Liver (tissue), 9 donors: ENCODE results near the gene DCAF4. TPM values are rescaled to one million over a fixed set of nuclear protein-coding genes. Genes with fewer than 3 reads are reported as not detected.

Source experiments
- DNase-seq: peaks from one replicate; pipeline ENCODE4 v3.0.0-alpha.2; 2017; ENCODE audit warnings: low spot score
- H3K27ac ChIP-seq, 2 donors: one replicate each; pipeline ENCODE4 v1.7.0; 2013; ENCODE audit warnings: inconsistent platforms in 2 of 2, low read length in 2 of 2, control low read depth in 1 of 2, low read depth in 1 of 2, mild to moderate bottlenecking in 1 of 2
- H3K27me3 ChIP-seq, 4 donors: one replicate each; pipeline versions ENCODE4 v1.6.1 to v1.7.0; 2013; ENCODE audit warnings: low read length in 3 of 4, inconsistent platforms in 1 of 4, mild to moderate bottlenecking in 1 of 4, moderate library complexity in 1 of 4; ENCODE audit not compliant: control insufficient read depth in 4 of 4, insufficient read depth in 4 of 4
- H3K36me3 ChIP-seq, 4 donors: one replicate each; pipeline versions ENCODE4 v1.6.1 to v1.7.0; 2013; ENCODE audit warnings: low read length in 3 of 4, mild to moderate bottlenecking in 3 of 4, low read depth in 1 of 4, moderate library complexity in 1 of 4; ENCODE audit not compliant: control insufficient read depth in 4 of 4, insufficient read depth in 3 of 4
- H3K4me1 ChIP-seq, 4 donors: one replicate each; pipeline versions ENCODE4 v1.6.1 to v1.7.0; 2013; ENCODE audit warnings: low read length in 3 of 4, mild to moderate bottlenecking in 3 of 4, moderate library complexity in 1 of 4; ENCODE audit not compliant: control insufficient read depth in 4 of 4, insufficient read depth in 4 of 4
- H3K4me3 ChIP-seq, 3 donors: one replicate each; pipeline versions ENCODE4 v1.6.1 to v1.7.0; 2013; ENCODE audit warnings: low read length in 3 of 3, control low read depth in 1 of 3, low read depth in 1 of 3, mild to moderate bottlenecking in 1 of 3
- H3K9ac ChIP-seq, 2 donors: one replicate each; pipeline ENCODE4 v1.7.0; 2013; ENCODE audit warnings: low read length in 2 of 2, mild to moderate bottlenecking in 2 of 2, moderate library complexity in 2 of 2, control low read depth in 1 of 2, low read depth in 1 of 2
- H3K9me3 ChIP-seq, 4 donors: one replicate each; pipeline versions ENCODE4 v1.6.1 to v1.7.0; 2013; ENCODE audit warnings: low read length in 3 of 4; ENCODE audit not compliant: control insufficient read depth in 4 of 4
- FOXA2 ChIP-seq: IDR thresholded peaks from 2 replicates; pipeline ENCODE4 v1.6.1; 2016; ENCODE audit warnings: antibody characterized with exemption
- NR2F2 ChIP-seq: IDR thresholded peaks from 2 replicates; pipeline ENCODE4 v1.6.1; 2016; ENCODE audit warnings: antibody characterized with exemption
- SP1 ChIP-seq: IDR thresholded peaks from 2 replicates; pipeline ENCODE4 v1.6.1; 2018; ENCODE audit warnings: antibody characterized with exemption, mild to moderate bottlenecking
- TAF1 ChIP-seq: conservative IDR thresholded peaks from 2 replicates; pipeline ENCODE4 v1.6.1; 2016; ENCODE audit warnings: antibody characterized with exemption, mild to moderate bottlenecking
- WGBS: extraction: QIAGEN DNeasy Blood & Tissue Kit; methylation state at CpG from one replicate; pipeline ENCODE4 v1.1.7; 2013; 5-methylcytosine and 5-hydroxymethylcytosine counted together
- polyA plus RNA-seq, 2 donors: library from polyadenylated mRNA; stranded (reverse) in 1 of 2; unstranded in 1 of 2; fragments of 200-250 nt in 1 of 2; fragments of >200 nt in 1 of 2; fragmentation: Nextera tagmentation in 1 of 2; extraction: Ambion mirVana in 1 of 2; gene quantifications; one replicate each; pipeline versions ENCODE4 v1.2.1 to v1.2.3, GENCODE V29; 2013 to 2015
- total RNA-seq, 2 donors: library from RNA; depleted of rRNA; stranded (reverse); fragments of >200 nt; gene quantifications; one replicate each; pipeline ENCODE4 v1.2.3, GENCODE V29; 2014
- TF ChIP-seq, protein P1 (sequence below): IDR thresholded peaks from 2 replicates; pipeline ENCODE4 v1.6.1; 2016; ENCODE audit warnings: antibody characterized with exemption
- donor health status: healthy.
- donor health status: healthy.
- donor health status: healthy.
- donor health status: healthy.
- donor health status: healthy.

Gene DCAF4
- total and polyA plus RNA-seq, 4 donors = 3.5 to 11.0 (median 6.1) TPM

DNA sequence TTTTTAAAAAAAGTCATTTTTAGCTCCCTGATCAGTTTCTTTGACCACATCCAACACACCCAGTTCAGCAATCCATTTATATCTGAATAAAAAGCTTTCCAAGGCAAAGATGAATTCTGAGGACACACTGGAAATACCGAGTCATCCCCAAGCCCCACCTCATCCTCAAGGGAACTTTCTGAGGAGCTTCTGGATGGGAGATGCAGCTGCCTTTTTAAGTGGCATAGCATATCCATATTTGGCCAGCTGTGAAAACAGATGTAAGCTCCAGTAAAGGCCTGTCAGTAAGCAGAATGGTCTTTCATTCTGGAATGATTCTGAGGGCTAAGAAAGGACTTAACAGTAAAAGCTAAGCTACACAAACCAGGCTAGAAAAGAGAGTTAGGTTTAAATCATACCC is 82.2 kb downstream of the DCAF4 start:
- no peak for DNase-seq
- Histone ChIP-seq H3K4me1 (peaks cover 0 to 7% (median 5%) of the 10 kb centered on the region in 4 donors), H3K27ac (no peak overlapping the region), H3K4me3 (no peak overlapping the region), H3K36me3 (peaks cover 0 to 12% (median 5%) of the 10 kb centered on the region in 4 donors), H3K27me3 (no peaks in the 10 kb centered on the region), H3K9ac (no peak overlapping the region), H3K9me3 (no peaks in the 10 kb centered on the region)
- TF ChIP-seq TAF1 (no peak), SP1 (no peak), NR2F2 (no peak), FOXA2 (no peak)
- TF ChIP-seq, protein P1, sequence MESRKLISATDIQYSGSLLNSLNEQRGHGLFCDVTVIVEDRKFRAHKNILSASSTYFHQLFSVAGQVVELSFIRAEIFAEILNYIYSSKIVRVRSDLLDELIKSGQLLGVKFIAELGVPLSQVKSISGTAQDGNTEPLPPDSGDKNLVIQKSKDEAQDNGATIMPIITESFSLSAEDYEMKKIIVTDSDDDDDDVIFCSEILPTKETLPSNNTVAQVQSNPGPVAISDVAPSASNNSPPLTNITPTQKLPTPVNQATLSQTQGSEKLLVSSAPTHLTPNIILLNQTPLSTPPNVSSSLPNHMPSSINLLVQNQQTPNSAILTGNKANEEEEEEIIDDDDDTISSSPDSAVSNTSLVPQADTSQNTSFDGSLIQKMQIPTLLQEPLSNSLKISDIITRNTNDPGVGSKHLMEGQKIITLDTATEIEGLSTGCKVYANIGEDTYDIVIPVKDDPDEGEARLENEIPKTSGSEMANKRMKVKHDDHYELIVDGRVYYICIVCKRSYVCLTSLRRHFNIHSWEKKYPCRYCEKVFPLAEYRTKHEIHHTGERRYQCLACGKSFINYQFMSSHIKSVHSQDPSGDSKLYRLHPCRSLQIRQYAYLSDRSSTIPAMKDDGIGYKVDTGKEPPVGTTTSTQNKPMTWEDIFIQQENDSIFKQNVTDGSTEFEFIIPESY = no peak
- WGBS = 90% methylated on average over 1 of the region's 1 CpG

Other genes starting within 250 kb of the DCAF4 start
- gene DPF3, start 32.4 kb upstream of the DCAF4 start, total RNA-seq = 10 to 100 TPM in 1 of 2 donors, 1 to 10 TPM in 1; 3.2 to 23.2 TPM
- gene DPF3, start 32.4 kb upstream of the DCAF4 start, polyA plus RNA-seq = 1 to 10 TPM; 1.1 to 1.8 TPM
- 10 to 100 TPM in 1 of 2 donors, 1 to 10 TPM in 1; 8.9 to 13.5 TPM for gene ZFYVE1, start 100.6 kb downstream of the DCAF4 start, total RNA-seq
- gene ZFYVE1, start 100.6 kb downstream of the DCAF4 start, polyA plus RNA-seq = 1 to 10 TPM; 5.8 to 6.9 TPM
- 10 to 100 TPM; 18.9 to 25.4 TPM for gene RBM25, start 132.1 kb downstream of the DCAF4 start, total RNA-seq
- 10 to 100 TPM in 1 of 2 donors, 1 to 10 TPM in 1; 8.4 to 26.2 TPM for gene RBM25, start 132.1 kb downstream of the DCAF4 start, polyA plus RNA-seq
- 10 to 100 TPM; 23.0 to 36.2 TPM for gene PSEN1, start 210.0 kb downstream of the DCAF4 start, total RNA-seq
- gene PSEN1, start 210.0 kb downstream of the DCAF4 start, polyA plus RNA-seq = 10 to 100 TPM; 10.4 to 16.7 TPM